Activated T-cell treated with anti-CD3 and anti-CD28 coated beads, Interleukin-2, amount 50 U/mL, for 1 hour (primary cell): ENCODE data around the gene VSTM4.

Experiments used
- DNase-seq: peaks from one replicate; pipeline ENCODE4 v3.0.0-alpha.2; 2020

VSTM4 gene, protein sequence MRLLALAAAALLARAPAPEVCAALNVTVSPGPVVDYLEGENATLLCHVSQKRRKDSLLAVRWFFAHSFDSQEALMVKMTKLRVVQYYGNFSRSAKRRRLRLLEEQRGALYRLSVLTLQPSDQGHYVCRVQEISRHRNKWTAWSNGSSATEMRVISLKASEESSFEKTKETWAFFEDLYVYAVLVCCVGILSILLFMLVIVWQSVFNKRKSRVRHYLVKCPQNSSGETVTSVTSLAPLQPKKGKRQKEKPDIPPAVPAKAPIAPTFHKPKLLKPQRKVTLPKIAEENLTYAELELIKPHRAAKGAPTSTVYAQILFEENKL

GRCh38 chr10:49115015-49115795 lies at the start of gene VSTM4:
Gene VSTM4 (minus strand): TSS chr10:49115522. CDS start chr10:49115485, 37 bp downstream.
- DNase-seq: no peak

GRCh38 chr10:49164559-49165188 lies 49.4 kb upstream of the VSTM4 start:
- peak; percentile 40 for DNase-seq

DNA sequence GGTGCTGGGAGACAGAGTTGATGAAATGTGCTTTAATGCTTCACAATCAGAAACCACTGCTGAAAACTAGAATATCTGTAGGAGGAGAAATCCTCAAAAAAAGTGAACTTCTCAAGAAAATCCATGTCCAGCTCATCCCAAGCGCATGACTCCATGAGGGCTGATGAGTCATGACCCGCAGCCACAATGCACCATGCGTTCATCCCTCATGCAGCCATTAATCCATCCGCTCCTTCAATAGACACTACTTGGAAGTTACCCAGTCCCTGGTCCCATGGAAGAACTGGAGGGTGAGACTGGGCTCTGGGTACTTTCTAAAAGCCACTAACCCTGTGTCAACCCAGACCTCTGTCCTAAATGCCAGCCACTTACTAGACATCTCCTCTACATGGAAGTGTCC lies 48.4 kb upstream of the VSTM4 start:
- no peak for DNase-seq

DNA sequence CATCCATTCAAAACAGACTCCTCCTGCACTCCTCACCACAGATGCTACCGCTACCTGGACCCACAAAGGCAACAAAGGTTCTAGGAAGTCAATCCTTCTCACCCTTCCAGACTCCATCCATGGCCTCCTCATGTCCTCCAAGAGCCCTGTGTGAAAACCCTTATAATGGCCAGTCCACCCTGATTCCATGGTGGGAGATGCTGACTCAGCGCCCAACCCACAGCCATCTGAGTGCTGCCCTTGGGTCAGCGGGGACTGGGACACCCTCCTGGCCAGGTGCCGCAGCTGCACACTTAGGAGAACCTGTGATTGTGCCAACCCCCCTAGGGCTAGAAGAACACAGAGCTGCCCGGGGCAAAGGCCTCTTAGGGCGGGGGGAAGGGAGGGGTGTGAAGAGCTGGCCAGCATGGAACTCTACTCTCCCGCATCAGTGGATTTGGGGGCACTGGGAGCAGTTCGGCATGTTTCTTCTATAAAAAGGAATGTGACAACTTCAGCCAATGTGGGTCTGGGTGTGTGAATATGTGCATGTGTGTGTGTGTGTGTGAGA lies 47.5 kb upstream of the VSTM4 start:
- no peak for DNase-seq

- DNase-seq: no peak
These were observed 46.7 kb upstream of the VSTM4 start for GRCh38 chr10:49162063-49162462.

GRCh38 chr10:49161411-49161997 lies 46.2 kb upstream of the VSTM4 start:
- DNase-seq: no peak

DNA sequence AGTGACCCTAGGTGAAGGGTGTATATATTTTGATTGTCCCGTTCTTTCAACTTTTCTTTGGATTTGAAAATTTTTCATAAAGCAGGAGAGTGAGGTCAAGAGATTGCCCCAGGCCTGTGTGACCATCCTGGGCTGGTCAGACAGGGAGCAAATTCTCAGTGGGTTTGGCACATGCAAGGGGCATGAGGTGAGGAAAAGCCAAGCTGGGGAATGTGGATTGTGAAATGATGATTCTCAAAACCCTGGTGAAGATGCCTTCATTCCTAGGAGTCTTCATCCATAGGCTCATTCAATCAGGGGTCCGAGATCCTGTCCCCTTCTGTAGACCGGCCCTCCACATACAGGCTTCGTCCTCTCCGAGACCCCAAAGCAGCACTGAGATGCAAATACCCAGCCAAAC lies 45.5 kb upstream of the VSTM4 start:
- DNase-seq: no peak

- DNase-seq: no peak
These were observed 44.8 kb upstream of the VSTM4 start for GRCh38 chr10:49160110-49160509.

GRCh38 chr10:49158915-49159314 lies 43.6 kb upstream of the VSTM4 start:
- DNase-seq: no peak

DNA sequence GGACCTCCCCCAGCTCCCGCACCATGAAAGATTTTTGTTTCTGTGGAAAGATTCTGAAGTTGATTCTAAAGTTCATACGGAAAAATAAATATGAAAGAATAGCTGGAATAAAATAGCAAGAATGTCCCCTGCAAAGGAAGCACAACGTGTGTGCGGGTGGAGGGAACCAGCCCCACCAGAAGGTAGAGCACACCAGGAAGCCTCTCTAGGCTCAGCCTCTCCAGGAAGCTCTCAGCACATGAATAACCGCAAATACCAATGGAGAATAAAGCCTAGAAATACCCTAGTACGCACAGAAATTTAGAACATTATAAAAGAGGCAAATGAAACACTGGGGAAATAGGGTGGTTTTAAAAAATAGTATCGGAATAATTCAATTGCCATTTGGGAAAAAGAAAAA lies 43.1 kb upstream of the VSTM4 start:
- DNase-seq: no peak

DNA sequence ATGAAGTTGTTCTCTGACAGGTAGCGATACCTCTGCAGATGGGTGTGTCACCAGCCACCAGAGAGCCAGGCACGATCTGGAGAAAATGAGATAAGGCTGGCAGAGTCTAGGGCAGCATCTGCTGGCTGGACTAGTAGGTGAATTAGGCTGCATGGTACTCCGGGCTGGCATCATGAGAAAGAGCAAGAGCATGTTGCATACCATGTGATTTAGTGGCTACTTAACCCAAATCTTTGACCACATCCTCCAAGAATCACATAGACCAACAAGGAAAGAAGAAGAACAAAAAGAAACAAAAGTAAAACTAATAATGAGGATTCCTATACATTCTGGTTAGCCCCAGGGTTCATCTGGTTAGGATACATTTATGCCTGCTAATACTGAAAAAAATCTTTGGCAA lies 41.9 kb upstream of the VSTM4 start:
- no peak for DNase-seq

DNA sequence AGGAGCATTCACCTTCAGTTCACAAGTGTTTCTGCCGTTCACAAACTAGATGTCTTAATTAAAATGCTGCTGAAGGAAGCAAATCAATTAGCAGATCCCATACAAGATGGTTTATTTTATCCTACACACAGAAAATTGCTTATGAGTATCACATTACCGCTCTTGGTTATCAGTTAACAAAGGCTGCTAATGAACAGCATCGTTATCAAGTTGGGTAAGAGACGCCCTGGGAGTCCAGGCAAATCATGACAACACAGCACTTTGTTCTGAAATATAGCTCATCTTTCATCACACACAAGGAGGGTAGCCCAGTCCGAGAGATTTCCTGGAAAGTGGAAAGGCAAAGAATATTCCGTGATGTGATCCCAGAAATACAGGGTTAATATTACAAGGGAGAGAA lies 39.3 kb upstream of the VSTM4 start:
- DNase-seq: no peak

- no peak for DNase-seq
These were observed 38.6 kb upstream of the VSTM4 start for GRCh38 chr10:49153971-49154370.

DNA sequence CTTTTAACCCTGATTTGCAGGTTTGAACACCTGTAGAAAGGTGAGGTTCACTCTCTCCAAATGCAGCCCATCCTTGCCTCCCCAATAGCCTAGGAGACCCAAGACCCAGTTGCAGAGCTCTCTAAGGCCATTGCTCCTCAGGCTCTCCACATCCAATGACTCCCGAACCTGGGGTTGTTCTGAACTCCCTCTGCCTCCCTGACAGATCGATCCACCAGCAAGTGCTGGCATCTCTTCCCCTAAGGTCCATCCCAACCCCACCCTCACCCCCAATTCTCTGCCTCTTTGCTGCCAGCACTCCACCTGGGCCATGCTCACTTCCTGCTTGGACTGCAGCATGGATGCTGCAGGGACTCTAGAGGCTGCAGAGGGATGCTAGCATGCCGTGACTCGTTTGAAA lies 37.8 kb upstream of the VSTM4 start:
- no peak for DNase-seq

GRCh38 chr10:49152663-49153062 lies 37.3 kb upstream of the VSTM4 start:
- no peak for DNase-seq

GRCh38 chr10:49152037-49152436 lies 36.7 kb upstream of the VSTM4 start:
- no peak for DNase-seq

DNA sequence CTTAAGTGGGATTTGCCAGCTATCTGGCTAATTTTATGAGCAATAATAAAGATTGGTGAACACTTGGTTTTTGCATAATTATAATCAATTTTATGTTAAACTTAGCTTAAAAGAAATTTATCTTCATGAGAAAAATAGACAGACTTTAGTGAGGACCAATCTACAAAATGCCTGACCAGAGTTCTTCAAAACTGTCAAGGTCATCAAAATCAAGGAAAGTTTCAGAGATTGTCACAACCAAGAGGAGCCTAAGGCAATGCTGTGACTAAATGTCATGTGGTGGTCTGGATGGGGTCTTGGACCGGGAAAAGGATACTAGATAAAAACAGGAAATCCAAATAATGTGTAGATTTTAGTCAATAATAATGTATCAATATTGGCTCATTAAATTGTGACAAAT lies 36.2 kb upstream of the VSTM4 start:
- no peak for DNase-seq

- DNase-seq: no peak
These were observed 35.7 kb upstream of the VSTM4 start for GRCh38 chr10:49151025-49151445.

DNA sequence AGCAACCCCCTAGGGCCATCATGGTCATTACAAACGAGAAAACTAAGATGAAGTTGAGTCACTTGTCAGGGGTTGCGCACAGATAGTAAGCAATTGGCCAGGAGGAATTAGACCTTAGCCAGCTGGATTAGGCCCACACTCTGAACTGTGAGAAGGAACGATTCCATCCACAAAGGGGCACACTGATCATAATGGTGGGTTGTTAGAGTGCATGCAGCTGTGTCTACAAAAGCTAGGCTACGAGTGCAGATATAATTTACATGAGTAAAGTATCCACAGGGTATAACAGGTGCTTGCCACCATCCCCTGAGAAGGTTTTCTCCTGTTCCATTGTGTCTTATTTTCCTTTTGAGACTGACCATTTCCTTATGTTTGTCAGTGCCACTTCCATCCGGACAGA lies 35.1 kb upstream of the VSTM4 start:
- no peak for DNase-seq

DNA sequence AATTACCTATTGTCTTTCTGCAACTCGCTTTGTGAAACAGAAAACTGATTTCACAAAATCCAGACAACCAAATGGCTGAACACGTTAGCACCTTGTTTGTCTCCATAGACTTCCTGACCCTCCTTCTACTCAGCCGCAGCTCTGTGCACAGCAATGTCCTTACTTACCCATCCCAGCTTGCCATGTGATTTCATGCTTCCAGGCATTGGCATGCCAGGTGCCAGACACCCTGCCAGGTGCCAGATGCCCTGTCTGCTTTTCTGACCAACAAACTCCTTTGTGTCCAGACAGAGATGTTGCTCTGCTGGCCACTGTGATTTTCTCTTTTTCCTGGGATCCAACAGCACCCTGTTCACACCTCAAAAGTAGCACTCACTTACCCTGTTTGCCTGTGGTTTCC lies 34.6 kb upstream of the VSTM4 start:
- DNase-seq: no peak

DNA sequence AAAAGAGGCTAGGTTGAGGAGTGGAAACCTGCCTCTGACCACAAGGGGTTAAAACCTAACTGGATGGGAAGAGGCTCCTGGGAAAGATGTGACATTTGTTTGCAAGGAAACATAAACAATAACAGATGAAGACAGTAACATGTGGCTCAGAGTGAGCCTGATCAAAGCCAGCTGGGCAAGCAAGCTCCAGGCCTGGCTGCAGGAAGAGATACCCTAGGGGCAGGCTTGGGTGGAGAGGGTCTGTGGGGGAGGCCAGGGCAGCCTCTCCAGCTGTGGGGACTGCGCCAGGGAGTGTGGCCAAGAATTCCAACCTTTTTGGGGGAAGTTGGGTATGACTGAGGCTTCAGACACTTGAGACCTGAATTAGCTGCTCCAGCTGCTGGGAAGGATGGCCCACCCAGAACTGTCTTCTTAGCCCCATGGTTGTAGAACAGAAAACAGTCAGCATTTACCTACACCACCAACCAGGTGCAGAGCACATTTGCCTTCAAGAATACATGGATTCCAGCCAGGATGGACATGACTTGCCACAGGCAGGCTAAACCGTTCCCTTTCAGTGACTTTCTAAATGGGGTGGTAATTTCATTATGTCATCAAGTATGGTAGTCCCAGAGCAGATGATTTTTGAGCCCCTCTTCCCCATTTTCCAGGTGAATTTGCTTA lies 28.9 kb upstream of the VSTM4 start:
- DNase-seq: no peak

DNA sequence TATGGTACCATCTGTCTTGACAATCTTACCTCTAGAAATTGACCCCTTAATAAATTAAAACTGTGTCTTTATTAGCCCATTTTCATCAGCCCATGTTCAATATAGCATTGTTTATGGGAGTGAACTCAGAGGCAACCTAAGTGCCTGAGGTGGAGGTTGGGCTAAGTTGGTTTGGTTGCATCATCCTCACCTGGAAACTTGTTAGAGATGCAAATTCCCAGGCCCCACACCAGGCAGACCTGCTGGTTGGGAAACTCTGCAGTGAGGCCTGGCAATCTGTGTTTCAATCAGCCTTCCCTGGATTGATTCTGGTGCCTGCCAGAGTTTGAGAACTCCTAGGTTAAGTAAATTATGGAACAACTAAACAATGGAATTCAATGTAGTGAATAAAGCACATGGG lies 27.9 kb upstream of the VSTM4 start:
- DNase-seq: no peak
